ENCODE measurements around the gene ZNF442.
"Not testable (repeated sequence)": the region's sequence is repeated elsewhere in the genome, so short reads cannot be mapped to it uniquely, and the experiment has no call there.

ZNF442 gene

DNA sequence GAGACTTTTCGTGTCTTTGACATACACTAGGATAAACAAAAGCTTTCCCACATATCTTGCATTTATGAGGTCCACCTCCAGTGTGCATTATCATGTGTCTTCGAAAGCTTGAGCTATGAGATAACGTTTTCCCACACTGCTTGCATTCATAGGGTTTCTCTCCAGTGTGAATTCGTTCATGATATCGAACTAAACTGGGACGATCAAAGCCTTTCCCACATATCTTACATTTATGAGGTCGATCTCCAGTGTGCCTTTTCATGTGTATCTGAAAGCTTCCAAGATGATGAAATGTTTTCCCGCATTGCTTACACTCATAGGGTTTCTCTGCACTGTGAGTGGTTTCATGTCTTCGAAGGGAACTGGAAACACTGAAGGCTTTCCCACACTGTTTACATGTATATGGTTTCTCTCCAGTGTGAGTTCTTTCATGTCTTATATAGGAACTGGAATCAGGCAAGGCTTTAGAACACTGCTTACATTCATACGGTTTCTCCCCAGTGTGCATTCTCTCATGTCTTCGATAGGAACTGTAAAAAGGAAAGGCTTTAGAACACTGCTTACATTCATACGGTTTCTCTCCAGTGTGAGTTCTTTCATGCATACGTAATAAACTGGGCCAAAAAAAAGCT is 46.6 kb downstream of the ZNF442 start:
- peak overlapping the region; percentile 65 for H3K4me3 ChIP-seq (ENCODE audit: low read length)
- DNase-seq (ENCODE audit: low read depth): no peak
- peaks cover 62% of the 10 kb centered on the region for H3K9me3 ChIP-seq (ENCODE audit: control insufficient read depth, low read length)
- no peaks in the 10 kb centered on the region for H3K4me1 ChIP-seq (ENCODE audit: control insufficient read depth, insufficient read depth, low read length)
- H3K36me3 ChIP-seq (ENCODE audit: control insufficient read depth, insufficient read depth, low read length, severe bottlenecking): peaks cover 67% of the 10 kb centered on the region
- H3K9ac ChIP-seq (ENCODE audit: low read length): no peak overlapping the region
- H3K27me3 ChIP-seq (replicated peaks; ENCODE audit: control insufficient read depth, insufficient read depth, low read length): no peaks in the 10 kb centered on the region

DNA sequence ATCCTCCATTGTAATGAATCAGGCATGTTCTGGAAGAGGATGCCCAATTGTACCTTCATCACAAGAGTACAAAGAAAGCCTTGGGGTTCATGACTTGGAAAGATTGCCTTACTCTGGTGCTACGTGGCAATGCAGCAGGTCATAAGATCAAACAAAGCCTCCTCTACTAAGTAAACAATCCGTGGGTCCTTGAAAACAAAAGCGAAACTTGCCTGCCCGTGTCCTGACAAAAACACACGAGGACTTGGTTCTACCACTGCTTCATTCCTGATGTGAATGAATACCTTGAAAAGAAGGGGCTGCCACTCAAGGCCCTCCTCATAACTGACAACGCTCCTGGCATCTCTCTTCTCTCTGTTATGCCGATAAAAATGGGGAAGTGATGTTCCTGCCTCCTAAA is 50.9 kb downstream of the ZNF442 start:
- Histone ChIP-seq H3K4me3 (ENCODE audit: low read length) (no peak overlapping the region), H3K4me1 (ENCODE audit: control insufficient read depth, insufficient read depth, low read length) (no peaks in the 10 kb centered on the region), H3K27me3 (replicated peaks; ENCODE audit: control insufficient read depth, insufficient read depth, low read length) (no peaks in the 10 kb centered on the region), H3K36me3 (ENCODE audit: control insufficient read depth, insufficient read depth, low read length, severe bottlenecking) (peaks cover 28% of the 10 kb centered on the region), H3K9ac (ENCODE audit: low read length) (no peak overlapping the region), H3K9me3 (ENCODE audit: control insufficient read depth, low read length) (peaks cover 32% of the 10 kb centered on the region)
- no peak for DNase-seq (ENCODE audit: low read depth)

DNA sequence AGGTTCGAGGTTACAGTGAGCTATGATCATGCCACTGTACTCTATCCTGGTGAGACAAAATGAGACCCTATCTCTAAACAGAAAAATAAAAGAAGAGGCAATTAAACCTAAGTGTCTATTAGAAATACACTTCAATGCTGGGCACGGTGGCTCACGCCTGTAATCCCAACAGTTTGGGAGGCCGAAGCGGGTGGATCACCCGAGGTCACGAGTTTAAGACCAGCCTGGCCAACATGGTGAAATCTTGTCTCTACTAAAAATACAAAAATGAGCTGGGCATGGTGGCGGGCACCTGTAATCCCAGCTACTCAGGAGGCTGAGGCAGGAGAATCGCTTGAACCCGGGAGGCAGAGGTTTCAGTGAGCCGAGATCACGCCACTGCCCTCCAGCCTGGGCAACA is 56.6 kb downstream of the ZNF442 start:
- H3K4me1 ChIP-seq (ENCODE audit: control insufficient read depth, insufficient read depth, low read length); DNase-seq (ENCODE audit: low read depth); H3K4me3 ChIP-seq (ENCODE audit: low read length); H3K27me3 ChIP-seq (replicated peaks; ENCODE audit: control insufficient read depth, insufficient read depth, low read length); H3K9me3 ChIP-seq (ENCODE audit: control insufficient read depth, low read length); H3K36me3 ChIP-seq (ENCODE audit: control insufficient read depth, insufficient read depth, low read length, severe bottlenecking); H3K9ac ChIP-seq (ENCODE audit: low read length): not testable (repeated sequence)

Measured in adipocyte (in vitro differentiated cells).